ENCODE data around the gene FER.

GRCh38 chr5:108935611-108936010, 187.9 kb downstream of the FER start:
- TF ChIP-seq, protein P1, sequence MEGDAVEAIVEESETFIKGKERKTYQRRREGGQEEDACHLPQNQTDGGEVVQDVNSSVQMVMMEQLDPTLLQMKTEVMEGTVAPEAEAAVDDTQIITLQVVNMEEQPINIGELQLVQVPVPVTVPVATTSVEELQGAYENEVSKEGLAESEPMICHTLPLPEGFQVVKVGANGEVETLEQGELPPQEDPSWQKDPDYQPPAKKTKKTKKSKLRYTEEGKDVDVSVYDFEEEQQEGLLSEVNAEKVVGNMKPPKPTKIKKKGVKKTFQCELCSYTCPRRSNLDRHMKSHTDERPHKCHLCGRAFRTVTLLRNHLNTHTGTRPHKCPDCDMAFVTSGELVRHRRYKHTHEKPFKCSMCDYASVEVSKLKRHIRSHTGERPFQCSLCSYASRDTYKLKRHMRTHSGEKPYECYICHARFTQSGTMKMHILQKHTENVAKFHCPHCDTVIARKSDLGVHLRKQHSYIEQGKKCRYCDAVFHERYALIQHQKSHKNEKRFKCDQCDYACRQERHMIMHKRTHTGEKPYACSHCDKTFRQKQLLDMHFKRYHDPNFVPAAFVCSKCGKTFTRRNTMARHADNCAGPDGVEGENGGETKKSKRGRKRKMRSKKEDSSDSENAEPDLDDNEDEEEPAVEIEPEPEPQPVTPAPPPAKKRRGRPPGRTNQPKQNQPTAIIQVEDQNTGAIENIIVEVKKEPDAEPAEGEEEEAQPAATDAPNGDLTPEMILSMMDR (IDR thresholded peaks at IDR 0.05): no peak
- no peak for TF ChIP-seq POLR2A (IDR thresholded peaks at IDR 0.05)
- TF ChIP-seq POLR2AphosphoS5 (IDR thresholded peaks at IDR 0.05): no peak
